SK-N-SH treated with all-trans-retinoic acid at 6 μM for 48 hours (cell line): ENCODE measurements around the gene STIM2.
A peak's percentile ranks its signal among the peaks of the same experiment; 100 is the strongest.

Experiments used
- ATAC-seq: fragments of 200-7000 bp; cut with Tn5 transposase; 3 replicates; pipeline ENCODE4 v1.9.1; 2020; ENCODE audit warnings: mild to moderate bottlenecking, moderate library complexity
- ARNTL ChIP-seq: fragments of 450-650 bp; formaldehyde crosslinking; IDR thresholded peaks from 2 replicates; pipeline ENCODE4 v1.5.0; 2020; ENCODE audit warnings: low read depth, mild to moderate bottlenecking, moderate library complexity, borderline replicate concordance
- BACH2 ChIP-seq: fragments of 250-450 bp; sonication (Bioruptor Pico); IDR thresholded peaks from 2 replicates; pipeline ENCODE4 v1.9.0; 2021; ENCODE audit warnings: mild to moderate bottlenecking, borderline replicate concordance
- CREB5 ChIP-seq: fragments of 250-450 bp; sonication (Bioruptor Pico); IDR thresholded peaks from 2 replicates; pipeline ENCODE4 v1.5.1; 2020; ENCODE audit warnings: low read depth, mild to moderate bottlenecking, moderate library complexity
- CSDC2 ChIP-seq: fragments of 250-450 bp; sonication (Bioruptor Pico); IDR thresholded peaks from 2 replicates; pipeline ENCODE4 v1.5.0; 2020; ENCODE audit warnings: mild to moderate bottlenecking, moderate library complexity
- CSRNP3 ChIP-seq: fragments of 250-450 bp; sonication (Bioruptor Pico); IDR thresholded peaks from 2 replicates; pipeline ENCODE4 v1.5.1; 2021; ENCODE audit warnings: mild to moderate bottlenecking, moderate library complexity
- ISL1 ChIP-seq: fragments of 250-450 bp; sonication (Bioruptor Pico); IDR thresholded peaks from 2 replicates; pipeline ENCODE4 v2.1.2; 2022; ENCODE audit warnings: mild to moderate bottlenecking, moderate library complexity
- OSR1 ChIP-seq: fragments of 250-450 bp; sonication (Bioruptor Pico); IDR thresholded peaks from 2 replicates; pipeline ENCODE4 v1.8.0; 2022; ENCODE audit warnings: moderate library complexity, mild to moderate bottlenecking, inconsistent platforms
- PATZ1 ChIP-seq: fragments of 250-450 bp; sonication (Bioruptor Pico); IDR thresholded peaks from 2 replicates; pipeline ENCODE4 v1.8.0; 2020; ENCODE audit warnings: mild to moderate bottlenecking, moderate library complexity, borderline replicate concordance
- POU6F1 ChIP-seq: fragments of 250-450 bp; sonication (Bioruptor Pico); IDR thresholded peaks from 2 replicates; pipeline ENCODE4 v1.8.0; 2021; ENCODE audit warnings: low read depth, mild to moderate bottlenecking, moderate library complexity, borderline replicate concordance
- PPARA ChIP-seq: fragments of 250-450 bp; sonication (Bioruptor Pico); IDR thresholded peaks from 2 replicates; pipeline ENCODE4 v1.5.0; 2020; ENCODE audit warnings: mild to moderate bottlenecking, borderline replicate concordance
- SNAI2 ChIP-seq: fragments of 250-450 bp; sonication (Bioruptor Pico); IDR thresholded peaks from 2 replicates; pipeline ENCODE4 v1.5.0; 2020; ENCODE audit warnings: mild to moderate bottlenecking, moderate library complexity
- TOX ChIP-seq: fragments of 250-450 bp; sonication (Bioruptor Pico); IDR thresholded peaks from 2 replicates; pipeline ENCODE4 v1.8.0; 2021; ENCODE audit warnings: mild to moderate bottlenecking, moderate library complexity, borderline replicate concordance
- ZC3H10 ChIP-seq: fragments of 250-450 bp; sonication (Bioruptor Pico); IDR thresholded peaks from 2 replicates; pipeline ENCODE4 v1.5.1; 2021; ENCODE audit warnings: mild to moderate bottlenecking, moderate library complexity
- ZFP30 ChIP-seq: fragments of 450-650 bp; formaldehyde crosslinking; IDR thresholded peaks from 2 replicates; pipeline ENCODE4 v1.5.0; 2022; ENCODE audit warnings: mild to moderate bottlenecking, moderate library complexity
- ZNF565 ChIP-seq: fragments of 450-650 bp; formaldehyde crosslinking; conservative IDR thresholded peaks from 2 replicates; pipeline ENCODE4 v1.5.0; 2020; ENCODE audit warnings: low read depth, mild to moderate bottlenecking, moderate library complexity
- ZNF70 ChIP-seq: fragments of 450-650 bp; formaldehyde crosslinking; IDR thresholded peaks from 2 replicates; pipeline ENCODE4 v1.5.0; 2020; ENCODE audit warnings: mild to moderate bottlenecking, moderate library complexity

STIM2 gene

GRCh38 chr4:27000122-27000521 lies 139.5 kb downstream of the STIM2 start:
- ATAC-seq: no peak
- TF ChIP-seq ARNTL (CRISPR knock-in tag): no peak
- TF ChIP-seq ZNF70 (CRISPR knock-in tag): no peak
- TF ChIP-seq, all 23 proteins: peak for 0

- TF ChIP-seq CSDC2 (no peak), OSR1 (CRISPR knock-in tag) (no peak), BACH2 (CRISPR knock-in tag) (no peak), ZC3H10 (no peak), ISL1 (CRISPR knock-in tag) (no peak), SNAI2 (CRISPR knock-in tag) (no peak), ZNF70 (CRISPR knock-in tag) (no peak), ARNTL (CRISPR knock-in tag) (no peak), PATZ1 (CRISPR knock-in tag) (no peak), CREB5 (CRISPR knock-in tag) (no peak), ZFP30 (CRISPR knock-in tag) (no peak), CSRNP3 (no peak), PPARA (CRISPR knock-in tag) (no peak), TOX (CRISPR knock-in tag) (no peak)
- TF ChIP-seq, all 23 proteins: peak for 0
- ATAC-seq: peak; percentile 60; the same call in 2 of the 3 replicates
Measured at GRCh38 chr4:27000820-27001219, 140.2 kb downstream of the STIM2 start.

GRCh38 chr4:27001398-27002164 lies 140.9 kb downstream of the STIM2 start:
- ATAC-seq: no peak
- no peak for TF ChIP-seq PPARA (CRISPR knock-in tag)
- no peak for TF ChIP-seq ZNF70 (CRISPR knock-in tag)
- no peak for TF ChIP-seq ZNF565 (CRISPR knock-in tag)
- no peak for TF ChIP-seq ZFP30 (CRISPR knock-in tag)
- TF ChIP-seq SNAI2 (CRISPR knock-in tag): no peak
- TF ChIP-seq CREB5 (CRISPR knock-in tag): no peak
- TF ChIP-seq POU6F1 (CRISPR knock-in tag): no peak
- TF ChIP-seq ARNTL (CRISPR knock-in tag): no peak
- TF ChIP-seq CSRNP3: no peak
- TF ChIP-seq ISL1 (CRISPR knock-in tag): no peak
- no peak for TF ChIP-seq BACH2 (CRISPR knock-in tag)
